IMR-90 (cell line): ENCODE measurements around the gene CCDC85B. TPM values are rescaled to one million over a fixed set of nuclear protein-coding genes. Genes with fewer than 3 reads are reported as not detected.

Experiments used
- ATAC-seq: fragments of 200-7000 bp; cut with Tn5 transposase; 2 replicates; pipeline ENCODE4 v1.9.1; 2020; ENCODE audit warnings: low read depth, mild to moderate bottlenecking, moderate library complexity
- BruUV-seq: library from RNA; stranded (reverse); fragments of 400-500 nt; replicated peaks from 2 replicates; lab custom pipeline; 2021; lab: Mats Ljungman, UMichigan
- CTCF ChIA-PET: fragments of 300-600 bp; formaldehyde crosslinking; extraction: SDS; loops from one replicate; lab custom pipeline; 2021; ENCODE audit warnings: antibody characterized with exemption; lab: Yijun Ruan, JAX
- POLR2A ChIA-PET: fragments of 300-600 bp; sonication (Branson Sonifier 250); formaldehyde crosslinking; loops from one replicate; lab custom pipeline; 2022; ENCODE audit warnings: antibody characterized with exemption; ENCODE audit not compliant: unreplicated experiment; lab: Charles Lee
- DNase-seq: peaks from one replicate; pipeline ENCODE4 v3.0.0; 2013
- H2AFZ ChIP-seq: replicated peaks from 2 replicates; pipeline ENCODE3; 2013; ENCODE audit warnings: low read length, mild to moderate bottlenecking; ENCODE audit not compliant: poor library complexity
- H2AK5ac ChIP-seq: 2 replicates; pipeline ENCODE4 v1.6.1; 2013; ENCODE audit warnings: low read depth, low read length, inconsistent platforms
- H2AK9ac ChIP-seq: replicated peaks from 2 replicates; pipeline ENCODE3; 2013; ENCODE audit warnings: mild to moderate bottlenecking, low read depth, low read length, moderate library complexity; ENCODE audit not compliant: poor library complexity
- H2BK120ac ChIP-seq: 2 replicates; pipeline ENCODE4 v1.6.1; 2013; ENCODE audit warnings: low read depth, low read length, inconsistent platforms
- H2BK15ac ChIP-seq: 3 replicates; pipeline ENCODE4 v1.6.1; 2013; ENCODE audit warnings: low read depth, low read length, inconsistent platforms
- H2BK20ac ChIP-seq: 2 replicates; pipeline ENCODE4 v1.6.1; 2013; ENCODE audit warnings: low read depth, mild to moderate bottlenecking, inconsistent platforms, low read length, moderate library complexity
- H2BK5ac ChIP-seq: 2 replicates; pipeline ENCODE4 v1.6.1; 2013; ENCODE audit warnings: mild to moderate bottlenecking, low read depth, low read length, inconsistent platforms; ENCODE audit not compliant: poor library complexity, severe bottlenecking
- H3K14ac ChIP-seq: replicated peaks from 2 replicates; pipeline ENCODE4 v1.6.1; 2013; ENCODE audit warnings: low read depth, low read length, inconsistent platforms
- H3K18ac ChIP-seq: 2 replicates; pipeline ENCODE4 v1.6.1; 2013; ENCODE audit warnings: low read depth, low read length, control low read depth
- H3K23ac ChIP-seq: 2 replicates; pipeline ENCODE4 v1.6.1; 2013; ENCODE audit warnings: low read depth, low read length, inconsistent platforms
- H3K27ac ChIP-seq: 2 replicates; pipeline ENCODE4 v1.5.1; 2013; ENCODE audit warnings: mild to moderate bottlenecking, control low read depth, low read length; ENCODE audit not compliant: insufficient read depth
- H3K27me3 ChIP-seq: 2 replicates; pipeline ENCODE4 v1.6.1; 2013; ENCODE audit warnings: low read length; ENCODE audit not compliant: control insufficient read depth, insufficient read depth
- H3K36me3 ChIP-seq: 2 replicates; pipeline ENCODE4 v1.6.1; 2013; ENCODE audit warnings: low read length, mixed read lengths; ENCODE audit not compliant: control insufficient read depth, insufficient read depth
- H3K4ac ChIP-seq: 2 replicates; pipeline ENCODE4 v1.6.1; 2013; ENCODE audit warnings: low read depth, low read length, inconsistent platforms
- H3K4me1 ChIP-seq: 2 replicates; pipeline ENCODE4 v1.6.1; 2013; ENCODE audit warnings: low read length, mixed read lengths; ENCODE audit not compliant: control insufficient read depth, insufficient read depth
- H3K4me2 ChIP-seq: 2 replicates; pipeline ENCODE4 v1.6.1; 2013; ENCODE audit warnings: low read depth, mild to moderate bottlenecking, control low read depth, low read length, moderate library complexity
- H3K4me3 ChIP-seq: 2 replicates; pipeline ENCODE4 v1.5.1; 2013; ENCODE audit warnings: low read depth, mild to moderate bottlenecking, control low read depth, low read length, moderate library complexity; ENCODE audit not compliant: insufficient read depth
- H3K56ac ChIP-seq: 2 replicates; pipeline ENCODE4 v1.6.1; 2013; ENCODE audit warnings: low read length, inconsistent platforms; ENCODE audit not compliant: insufficient read depth; ENCODE audit errors: extremely low read depth
- H3K79me1 ChIP-seq, 2 experiments: 2 replicates each; pipeline ENCODE4 v1.6.1; 2013; ENCODE audit warnings: low read length in 2 of 2, inconsistent platforms in 1 of 2, low read depth in 1 of 2
- H3K9ac ChIP-seq: 2 replicates; pipeline ENCODE4 v1.6.1; 2013; ENCODE audit warnings: low read depth, low read length, control low read depth
- H3K9me1 ChIP-seq: 2 replicates; pipeline ENCODE4 v1.6.1; 2013; ENCODE audit warnings: low read length, inconsistent platforms; ENCODE audit not compliant: insufficient read depth
- H3K9me3 ChIP-seq: 2 replicates; pipeline ENCODE4 v1.6.1; 2013; ENCODE audit warnings: low read length; ENCODE audit not compliant: control insufficient read depth, insufficient read depth
- H4K20me1 ChIP-seq: 2 replicates; pipeline ENCODE4 v1.6.1; 2013; ENCODE audit warnings: low read length, inconsistent platforms; ENCODE audit not compliant: insufficient read depth
- H4K5ac ChIP-seq: 2 replicates; pipeline ENCODE4 v1.6.1; 2013; ENCODE audit warnings: mild to moderate bottlenecking, low read depth, low read length, control low read depth
- H4K8ac ChIP-seq, 2 experiments: 2 replicates each; pipeline ENCODE4 v1.6.1; 2013; ENCODE audit warnings: low read depth in 2 of 2, low read length in 2 of 2, control low read depth in 1 of 2, inconsistent platforms in 1 of 2
- H4K91ac ChIP-seq: 2 replicates; pipeline ENCODE4 v1.6.1; 2013; ENCODE audit warnings: low read depth, low read length, inconsistent platforms; ENCODE audit not compliant: insufficient read depth
- CEBPB ChIP-seq: IDR thresholded peaks from 2 replicates; pipeline ENCODE4 v1.6.1; 2012; ENCODE audit warnings: low read depth, low read length, improper control_type of control experiment
- CHD1 ChIP-seq: IDR thresholded peaks from 2 replicates; pipeline ENCODE4 v1.6.1; 2012; ENCODE audit warnings: low read depth, low read length, improper control_type of control experiment
- FOS ChIP-seq: fragments of 150-350 bp; IDR thresholded peaks from 2 replicates; pipeline ENCODE4 v1.6.1; 2016; ENCODE audit warnings: low read depth, low read length
- MAFK ChIP-seq: IDR thresholded peaks from 2 replicates; pipeline ENCODE4 v1.6.1; 2012; ENCODE audit warnings: low read depth, low read length, improper control_type of control experiment
- MAZ ChIP-seq: IDR thresholded peaks from 2 replicates; pipeline ENCODE4 v1.6.1; 2012; ENCODE audit warnings: low read depth, mild to moderate bottlenecking, low read length, improper control_type of control experiment, moderate library complexity, borderline replicate concordance
- MXI1 ChIP-seq: IDR thresholded peaks from 2 replicates; pipeline ENCODE4 v1.6.1; 2012; ENCODE audit warnings: low read depth, mild to moderate bottlenecking, low read length, moderate library complexity, borderline replicate concordance
- NFE2L2 ChIP-seq: fragments of 150-350 bp; IDR thresholded peaks from 2 replicates; pipeline ENCODE4 v1.6.1; 2016; ENCODE audit warnings: low read depth, mild to moderate bottlenecking, low read length
- POLR2A ChIP-seq: IDR thresholded peaks from 2 replicates; pipeline ENCODE4 v1.6.1; 2012; ENCODE audit warnings: mild to moderate bottlenecking, low read depth, low read length
- RAD21 ChIP-seq: IDR thresholded peaks from 2 replicates; pipeline ENCODE4 v1.6.1; 2012; ENCODE audit warnings: low read length, improper control_type of control experiment
- RCOR1 ChIP-seq: IDR thresholded peaks from 2 replicates; pipeline ENCODE4 v1.6.1; 2012; ENCODE audit warnings: mild to moderate bottlenecking, low read length, improper control_type of control experiment; ENCODE audit not compliant: insufficient replicate concordance
- SMC3 ChIP-seq: fragments of 150-350 bp; IDR thresholded peaks from 2 replicates; pipeline ENCODE4 v1.6.1; 2016; ENCODE audit warnings: low read depth, mild to moderate bottlenecking, antibody characterized with exemption, low read length, moderate library complexity
- WGBS, 2 experiments: methylation state at CpG; one replicate each; pipeline versions ENCODE4 v1.1.5 to v1.1.7; 2013; ENCODE audit warnings: missing lambda C conversion rate in 2 of 2; ENCODE audit not compliant: insufficient read length in 1 of 2; ENCODE audit errors: extremely low coverage in 2 of 2; 5-methylcytosine and 5-hydroxymethylcytosine counted together
- dilution Hi-C: fragments of 300-500 bp; cut with HindIII; formaldehyde crosslinking; loops from one replicate; pipeline ENCODE4 v1.14.3; 2018; ENCODE audit warnings: low sequenced_read_pairs; ENCODE audit not compliant: unreplicated experiment
- in situ Hi-C: fragments of 300-500 bp; cut with MboI; formaldehyde crosslinking; loops from 3 replicates; pipeline ENCODE4 v1.14.3; 2019; ENCODE audit warnings: low sequenced_read_pairs, inconsistent platforms, mixed read lengths
- intact Hi-C: fragments of 100-400 bp; cut with micrococcal nuclease; formaldehyde crosslinking; loops from 2 replicates; pipeline ENCODE4 v1.10.0; 2022
- polyA plus RNA-seq, 3 experiments: library from polyadenylated mRNA; depleted of rRNA; stranded (reverse); fragments of >200 nt; gene quantifications; 2 replicates each; pipeline ENCODE4 v1.2.3, GENCODE V29; 2012; ENCODE audit warnings: low replicate concordance in 1 of 3
- total RNA-seq: library from RNA; depleted of rRNA; stranded (reverse); fragments of >200 nt; gene quantifications from 2 replicates; pipeline ENCODE4 v1.2.3, GENCODE V29; 2012
- TF ChIP-seq, protein P1 (sequence below): fragments of 150-350 bp; IDR thresholded peaks from 2 replicates; pipeline ENCODE4 v1.6.1; 2017; ENCODE audit warnings: mild to moderate bottlenecking, antibody characterized with exemption, low read length, low read depth
- TF ChIP-seq, protein P2 (sequence below): fragments of 150-350 bp; IDR thresholded peaks from 2 replicates; pipeline ENCODE4 v1.6.1; 2016; ENCODE audit warnings: low read depth, mild to moderate bottlenecking, low read length, moderate library complexity, borderline replicate concordance

Gene CCDC85B
- total and polyA plus RNA-seq, 2 of the 4 experiments (the other 2 are of a cell fraction) = 17.6 to 35.4 TPM

DNA sequence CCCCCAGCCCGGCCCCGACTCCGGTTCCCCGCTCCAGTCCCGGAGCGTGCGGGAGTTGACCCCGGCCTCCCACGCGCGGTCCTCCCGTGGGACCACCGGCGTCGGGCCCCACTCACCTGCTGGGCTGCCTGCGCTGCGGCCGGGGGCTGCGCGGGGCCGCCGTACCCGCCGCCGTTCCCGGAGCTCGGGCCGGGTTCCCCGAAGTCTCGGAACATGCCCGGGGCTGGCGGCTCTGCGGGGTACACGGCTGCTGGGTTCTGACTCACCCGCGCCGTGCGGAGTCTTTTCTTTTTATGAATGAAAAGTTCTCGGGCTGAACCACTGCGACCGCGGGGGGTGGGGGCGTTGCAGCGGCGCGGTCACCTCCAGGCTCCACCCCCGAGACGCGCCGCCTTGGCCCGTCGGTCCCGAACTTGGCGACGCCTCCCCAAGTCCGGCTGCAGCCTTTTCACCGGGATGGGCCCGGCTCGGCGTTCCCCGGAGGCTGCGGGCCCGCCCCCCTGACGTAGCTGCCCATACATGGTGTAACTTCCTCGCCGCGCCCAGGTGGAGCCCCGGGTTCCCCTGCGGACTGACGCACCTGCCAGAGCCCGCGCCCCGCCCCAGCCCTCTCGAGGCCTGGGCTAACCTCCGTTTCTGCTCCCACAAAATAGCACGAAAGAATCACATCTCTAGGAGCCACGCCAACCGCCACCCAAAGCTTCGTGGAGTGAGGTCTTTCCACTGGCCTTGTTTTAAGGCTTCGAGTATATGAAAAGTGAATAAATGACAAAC lies 9.8 kb downstream of the CCDC85B start, which contains the start of gene FOSL1:
FOSL1 (minus strand) TSS at position 264 of the 774 bp plus-strand sequence; CDS start at position 215, 49 bp downstream.
- Histone ChIP-seq H2BK15ac (peak within 1 kb of the TSS; percentile 99), H3K4me2 (peak within 1 kb of the TSS; percentile 78), H3K4me3 (peak within 1 kb of the TSS; percentile 98), H2BK5ac (peak within 1 kb of the TSS; percentile 100), H2AK9ac (peak within 1 kb of the TSS; percentile 99), H3K79me1 (peaks cover 28 to 45% of the 10 kb centered on the region in 2 experiments), H3K14ac (peak within 1 kb of the TSS; percentile 100), H3K18ac (peak within 1 kb of the TSS; percentile 96), H2AK5ac (peak within 1 kb of the TSS; percentile 99), H4K91ac (peak within 1 kb of the TSS; percentile 97), H2BK20ac (peak within 1 kb of the TSS; percentile 65), H4K8ac (peak within 1 kb of the TSS; percentile 88 to 93), H3K56ac (peak within 1 kb of the TSS; percentile 99), H3K23ac (peak within 1 kb of the TSS; percentile 100), H3K9me3 (no peaks in the 10 kb centered on the region), H3K4me1 (peaks cover 38% of the 10 kb centered on the region), H3K4ac (peak within 1 kb of the TSS; percentile 99), H2BK120ac (peak within 1 kb of the TSS; percentile 100), H3K36me3 (peaks cover 19% of the 10 kb centered on the region), H4K5ac (peak within 1 kb of the TSS; percentile 82), H3K27me3 (no peaks in the 10 kb centered on the region), H2AFZ (peak within 1 kb of the TSS; percentile 72), H4K20me1 (peaks cover 43% of the 10 kb centered on the region), H3K9ac (peak within 1 kb of the TSS; percentile 99), H3K27ac (peak within 1 kb of the TSS; percentile 100), H3K9me1 (peaks cover 21% of the 10 kb centered on the region)
- ATAC-seq (peak; percentile 78), DNase-seq (peak; percentile 97)
- in situ Hi-C loops (no loop called here), intact Hi-C loops (loop anchor here (2.0 kb wide), 1 partner anchor 14 kb away; no protein-coding TSS in a partner anchor), dilution Hi-C loops (no loop called here)
- no TSS peak for BruUV-seq
- WGBS, 2 experiments = 0% methylated on average over 35 of the region's 80 CpGs; no CpG with 5 or more reads in 1 of the 2 experiments
- ChIA-PET POLR2A (interaction anchor here (0.6 to 2.9 kb wide), 7 partner anchors 9 to 34 kb away, joined by 3 to 17 read pairs (median 3); partner anchors contain the start of gene FIBP), CTCF (interaction anchor here (0.6 to 1.1 kb wide), 2 partner anchors 12 to 257 kb away, joined by 3 to 4 read pairs; partner anchors contain the start of gene FIBP)
- TF ChIP-seq SMC3 (no peak), FOS (peak; percentile 64; the same call in 1 of the 2 replicates), RCOR1 (no peak), MAZ (peak; percentile 92; the same call in 1 of the 2 replicates), MXI1 (no peak; the same call in 1 of the 2 replicates), MAFK (no peak), POLR2A (peak; percentile 99), NFE2L2 (no peak; the same call in 1 of the 2 replicates), CEBPB (peak; percentile 40; the same call in 1 of the 2 replicates), RAD21 (0 out of 2 replicates have a peak, but pooled peaks have one; percentile 1), CHD1 (peak; percentile 72; the same call in 1 of the 2 replicates)
- TF ChIP-seq, protein P1, sequence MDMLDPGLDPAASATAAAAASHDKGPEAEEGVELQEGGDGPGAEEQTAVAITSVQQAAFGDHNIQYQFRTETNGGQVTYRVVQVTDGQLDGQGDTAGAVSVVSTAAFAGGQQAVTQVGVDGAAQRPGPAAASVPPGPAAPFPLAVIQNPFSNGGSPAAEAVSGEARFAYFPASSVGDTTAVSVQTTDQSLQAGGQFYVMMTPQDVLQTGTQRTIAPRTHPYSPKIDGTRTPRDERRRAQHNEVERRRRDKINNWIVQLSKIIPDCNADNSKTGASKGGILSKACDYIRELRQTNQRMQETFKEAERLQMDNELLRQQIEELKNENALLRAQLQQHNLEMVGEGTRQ = 0 out of 2 replicates have a peak, but pooled peaks have one; percentile 3
- TF ChIP-seq, protein P2, sequence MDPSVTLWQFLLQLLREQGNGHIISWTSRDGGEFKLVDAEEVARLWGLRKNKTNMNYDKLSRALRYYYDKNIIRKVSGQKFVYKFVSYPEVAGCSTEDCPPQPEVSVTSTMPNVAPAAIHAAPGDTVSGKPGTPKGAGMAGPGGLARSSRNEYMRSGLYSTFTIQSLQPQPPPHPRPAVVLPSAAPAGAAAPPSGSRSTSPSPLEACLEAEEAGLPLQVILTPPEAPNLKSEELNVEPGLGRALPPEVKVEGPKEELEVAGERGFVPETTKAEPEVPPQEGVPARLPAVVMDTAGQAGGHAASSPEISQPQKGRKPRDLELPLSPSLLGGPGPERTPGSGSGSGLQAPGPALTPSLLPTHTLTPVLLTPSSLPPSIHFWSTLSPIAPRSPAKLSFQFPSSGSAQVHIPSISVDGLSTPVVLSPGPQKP = no peak
